Measurements from ENCODE around the gene KIFC3.

GRCh38 chr16:57740423-57741071 lies 61.7 kb downstream of the KIFC3 start:
- TF ChIP-seq CTCF (IDR thresholded peaks at IDR 0.05) = no peak
- TF ChIP-seq POLR2A (IDR thresholded peaks at IDR 0.05) = no peak
- TF ChIP-seq EP300 (IDR thresholded peaks at IDR 0.05) = no peak
